Breast epithelium (tissue), 4 donors: ENCODE results near the gene POGLUT3. TPM values are rescaled to one million over a fixed set of nuclear protein-coding genes. Genes with fewer than 3 reads are reported as not detected.

Source experiments
- DNase-seq, 2 donors: peaks; one replicate each; pipeline ENCODE4 v3.0.0-alpha.2; 2019; ENCODE audit warnings: low spot score in 2 of 2
- H3K27ac ChIP-seq, 2 donors: fragments of 200-600 bp; sonication (generic) in 1 of 2; one replicate each; pipeline ENCODE4 v1.5.1; 2016 to 2019; ENCODE audit warnings: mild to moderate bottlenecking in 1 of 2
- H3K27me3 ChIP-seq, 2 donors: fragments of 200-600 bp; sonication (generic) in 1 of 2; one replicate each; pipeline versions ENCODE4 v1.5.1 to v1.6.0; 2017 to 2019; ENCODE audit warnings: control low read depth in 1 of 2, mild to moderate bottlenecking in 1 of 2
- H3K36me3 ChIP-seq: fragments of 200-600 bp; one replicate; pipeline ENCODE4 v1.5.1; 2019
- H3K4me1 ChIP-seq, 2 donors: fragments of 200-600 bp; sonication (generic); one replicate each; pipeline ENCODE4 v1.5.1; 2016 to 2019; ENCODE audit warnings: control low read depth in 1 of 2
- H3K4me3 ChIP-seq, 3 donors: fragments of 200-600 bp; sonication (generic); 1 replicate in 2 of 3; 2 replicates in 1 of 3; pipeline ENCODE4 v1.5.1; 2016 to 2019; ENCODE audit warnings: mild to moderate bottlenecking in 3 of 3, moderate library complexity in 2 of 3
- H3K9me3 ChIP-seq, 2 donors: fragments of 200-600 bp; sonication (generic) in 1 of 2; one replicate each; pipeline ENCODE4 v1.5.1; 2016 to 2019; ENCODE audit warnings: control low read depth in 1 of 2
- CTCF ChIP-seq, 3 donors: fragments of 450-650 bp; IDR thresholded peaks; one replicate each; pipeline ENCODE4 v1.5.1; 2016 to 2017; ENCODE audit warnings: antibody characterized with exemption in 3 of 3, mild to moderate bottlenecking in 3 of 3, moderate library complexity in 3 of 3
- POLR2A ChIP-seq: fragments of 450-650 bp; IDR thresholded peaks from one replicate; pipeline ENCODE4 v1.6.1; 2016; ENCODE audit warnings: antibody characterized with exemption, mild to moderate bottlenecking, moderate library complexity
- POLR2AphosphoS5 ChIP-seq, 3 donors: sonication (generic); formaldehyde crosslinking; IDR thresholded peaks; one replicate each; pipeline ENCODE4 v1.6.1; 2017; ENCODE audit warnings: antibody characterized with exemption in 3 of 3
- intact Hi-C: fragments of 100-400 bp; cut with DNase I; formaldehyde crosslinking; loops from one replicate; pipeline ENCODE4 v1.15.1; 2023; ENCODE audit warnings: low total_unique reads
- total RNA-seq, 3 donors: library from RNA; depleted of rRNA; stranded (reverse); fragments of >200 nt; gene quantifications; one replicate each; pipeline ENCODE4 v1.1.0, GENCODE V29; 2016

The POGLUT3 gene
- total RNA-seq, 3 donors from 2014 or later: 11.4 to 26.1 (median 20.3) TPM

DNA sequence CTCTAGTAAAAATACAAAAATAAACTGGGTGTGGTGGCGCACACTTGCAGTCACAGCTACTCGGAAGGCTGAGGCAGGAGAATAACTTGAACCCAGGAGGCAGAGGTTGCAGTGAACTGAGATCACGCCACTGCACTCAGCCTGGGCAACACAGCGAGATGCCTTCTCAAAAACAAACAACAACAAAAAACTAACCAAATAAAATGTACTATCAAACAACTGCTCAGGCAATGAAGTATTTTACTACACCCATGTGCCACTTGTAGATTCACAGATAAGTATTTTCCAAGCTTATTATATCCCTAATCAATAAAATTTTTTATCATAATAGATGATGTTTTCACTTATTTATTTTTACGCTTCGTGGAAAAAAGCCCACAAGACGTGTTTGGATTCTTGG lies 31.8 kb downstream of the POGLUT3 start:
- Histone ChIP-seq H3K4me1 (no peaks in the 10 kb centered on the region), H3K27ac (peak overlapping the region; percentile 100), H3K9me3 (no peaks in the 10 kb centered on the region), H3K27me3 (no peaks in the 10 kb centered on the region), H3K4me3 (peak overlapping the region; percentile 66 to 88 (median 72)), H3K36me3 (no peaks in the 10 kb centered on the region)
- DNase-seq: no peak
- intact Hi-C loops: no loop called here
- TF ChIP-seq CTCF (IDR thresholded peaks at IDR 0.05) (no peak), POLR2A (no peak), POLR2AphosphoS5 (IDR thresholded peaks at IDR 0.05) (no peak)

GRCh38 chr11:108453207-108453835 lies 44.9 kb downstream of the POGLUT3 start:
- H3K4me3 ChIP-seq: no peak overlapping the region
- H3K27ac ChIP-seq: no peak overlapping the region
- H3K4me1 ChIP-seq: no peaks in the 10 kb centered on the region
- no peak for TF ChIP-seq CTCF (IDR thresholded peaks at IDR 0.05)
- TF ChIP-seq POLR2AphosphoS5 (IDR thresholded peaks at IDR 0.05): no peak
- no peak for TF ChIP-seq POLR2A
- H3K9me3 ChIP-seq: peaks cover 3 to 19% of the 10 kb centered on the region in 2 donors
- no peaks in the 10 kb centered on the region for H3K36me3 ChIP-seq
- intact Hi-C loops: no loop called here
- no peaks in the 10 kb centered on the region for H3K27me3 ChIP-seq
- no peak for DNase-seq

Other genes starting within 250 kb of the POGLUT3 start
- 1 to 10 TPM in 1 of 3 donors, under 1 TPM in 2; 0.32 to 1.9 (median 0.66) TPM for gene C11orf65, start 30.9 kb downstream of the POGLUT3 start, total RNA-seq
- gene EXPH5, start 95.4 kb upstream of the POGLUT3 start, total RNA-seq: 10 to 100 TPM in 1 of 3 donors, 1 to 10 TPM in 2; 3.2 to 16.8 (median 8.8) TPM
- gene DDX10, start 166.7 kb upstream of the POGLUT3 start, total RNA-seq: 10 to 100 TPM; 17.3 to 41.9 (median 29.5) TPM